Measurements from ENCODE around the gene TSPEAR. TPM values are rescaled to one million over a fixed set of nuclear protein-coding genes. Genes with fewer than 3 reads are reported as not detected.

Gene TSPEAR
- total and polyA plus RNA-seq, 2 donors (not counting 1 experiment from before 2014, with no cell fraction given): not detected

- Histone ChIP-seq H3K4me3 (ENCODE audit: control extremely low read depth in 1 of 5, extremely low read depth in 1 of 5, insufficient read depth in 1 of 5, low read depth in 2 of 5, low read length in 4 of 5) (no peak overlapping the region), H3K27ac (ENCODE audit: low read length in 2 of 2) (no peak overlapping the region), H4K20me1 (ENCODE audit: control insufficient read depth, insufficient read depth, low read length, poor library complexity, severe bottlenecking) (no peaks in the 10 kb centered on the region), H3K9ac (ENCODE audit: low read length) (no peak overlapping the region), H3K4me1 (ENCODE audit: control insufficient read depth in 2 of 2, insufficient read depth in 2 of 2, low read length in 2 of 2) (peaks cover 0 to 3% of the 10 kb centered on the region in 2 donors), H3K4me2 (replicated peaks; ENCODE audit: low read depth, low read length, poor library complexity, severe bottlenecking) (no peak overlapping the region), H3K27me3 (replicated peaks in 1 of 4; ENCODE audit: control extremely low read depth in 1 of 4, control insufficient read depth in 3 of 4, insufficient read depth in 4 of 4, low read length in 3 of 4) (no peaks in the 10 kb centered on the region), H3K36me3 (replicated peaks in 1 of 2; ENCODE audit: control extremely low read depth in 1 of 2, control insufficient read depth in 1 of 2, extremely low read depth in 1 of 2, insufficient read depth in 2 of 2, low read length in 1 of 2) (no peaks in the 10 kb centered on the region), H3K79me2 (ENCODE audit: control insufficient read depth, insufficient read depth, low read length) (no peaks in the 10 kb centered on the region), H2AFZ (ENCODE audit: insufficient read depth, low read depth, low read length, poor library complexity, severe bottlenecking) (no peak overlapping the region), H3K9me3 (ENCODE audit: control extremely low read depth in 1 of 3, control insufficient read depth in 2 of 3, insufficient read depth in 1 of 3, low read length in 2 of 3) (peaks cover 0 to 15% (median 0%) of the 10 kb centered on the region in 3 donors)
- no peaks in the 10 kb centered on the region for H3K4me1 Mint-ChIP-seq
- TF ChIP-seq EZH2 (IDR thresholded peaks at IDR 0.05; ENCODE audit: borderline replicate concordance, insufficient read depth, low read depth, low read length, poor library complexity, severe bottlenecking) (no peak), CTCF (IDR thresholded peaks at IDR 0.05) (no peak)
- peaks cover 3% of the 10 kb centered on the region for H3K9me3 Mint-ChIP-seq (ENCODE audit: insufficient read depth)
- intact Hi-C loops (cut with micrococcal nuclease): no loop called here
- 90% methylated on average over 10 of the region's 13 CpGs for WGBS (ENCODE audit: insufficient coverage)
- no peak overlapping the region for H3K4me3 Mint-ChIP-seq
- no peak overlapping the region for H3K27ac Mint-ChIP-seq
- CTCF ChIA-PET: no interaction called here
- H3K27me3 Mint-ChIP-seq: peaks cover 22% of the 10 kb centered on the region
- no peak for ATAC-seq (ENCODE audit: low read depth)
- no peak for DNase-seq
- POLR2A ChIA-PET: no interaction called here
These were observed 262.7 kb downstream of the TSPEAR start for GRCh38 chr21:44448651-44449131.

Small RNA genes within 50 kb of the gene (small RNA-seq; reads per million reads assigned to genes)
- not detected for gene KRTAP12-6P (ENCODE audit: insufficient read length, low read depth, low replicate concordance)

Other genes with a start within 250 kb of the TSPEAR start
- not detected in 2 replicates for gene KRTAP10-1, start 171.4 kb downstream of the TSPEAR start, total RNA-seq
- gene KRTAP10-1, start 171.4 kb downstream of the TSPEAR start, polyA plus RNA-seq: not detected in 2 replicates
- gene KRTAP10-2, start 160.1 kb downstream of the TSPEAR start, total RNA-seq: not detected in 2 replicates
- gene KRTAP10-2, start 160.1 kb downstream of the TSPEAR start, polyA plus RNA-seq: not detected in 2 replicates
- gene KRTAP10-3, start 152.8 kb downstream of the TSPEAR start, total RNA-seq: not detected in 2 replicates
- 0.19 and 0.40 TPM in 2 replicates for gene KRTAP10-3, start 152.8 kb downstream of the TSPEAR start, polyA plus RNA-seq
- gene KRTAP10-4, start 137.8 kb downstream of the TSPEAR start, total RNA-seq: not detected in 2 replicates
- gene KRTAP10-4, start 137.8 kb downstream of the TSPEAR start, polyA plus RNA-seq: not detected in 2 replicates
- gene KRTAP10-5, start 131.0 kb downstream of the TSPEAR start, total RNA-seq: not detected in 2 replicates
- not detected in 2 replicates for gene KRTAP10-5, start 131.0 kb downstream of the TSPEAR start, polyA plus RNA-seq
- not detected in 2 replicates for gene KRTAP10-6, start 119.1 kb downstream of the TSPEAR start, total RNA-seq
- gene KRTAP10-6, start 119.1 kb downstream of the TSPEAR start, polyA plus RNA-seq: not detected in 2 replicates
- not detected in 2 replicates for gene KRTAP10-7, start 111.0 kb downstream of the TSPEAR start, total RNA-seq
- gene KRTAP10-7, start 111.0 kb downstream of the TSPEAR start, polyA plus RNA-seq: not detected in 2 replicates
- gene KRTAP10-8, start 99.5 kb downstream of the TSPEAR start, total RNA-seq: not detected in 2 replicates
- gene KRTAP10-8, start 99.5 kb downstream of the TSPEAR start, polyA plus RNA-seq: not detected in 2 replicates
- not detected in 2 replicates for gene KRTAP10-9, start 84.5 kb downstream of the TSPEAR start, total RNA-seq
- gene KRTAP10-9, start 84.5 kb downstream of the TSPEAR start, polyA plus RNA-seq: not detected in 2 replicates
- not detected in 2 replicates for gene KRTAP10-10, start 74.2 kb downstream of the TSPEAR start, total RNA-seq
- gene KRTAP10-10, start 74.2 kb downstream of the TSPEAR start, polyA plus RNA-seq: not detected in 2 replicates
- not detected in 2 replicates for gene KRTAP10-11, start 65.2 kb downstream of the TSPEAR start, total RNA-seq
- not detected in 2 replicates for gene KRTAP10-11, start 65.2 kb downstream of the TSPEAR start, polyA plus RNA-seq
- not detected in 2 replicates for gene KRTAP12-4, start 56.9 kb downstream of the TSPEAR start, total RNA-seq
- not detected in 2 replicates for gene KRTAP12-4, start 56.9 kb downstream of the TSPEAR start, polyA plus RNA-seq
- gene KRTAP12-3, start 53.6 kb downstream of the TSPEAR start, total RNA-seq: not detected in 2 replicates
- not detected in 2 replicates for gene KRTAP12-3, start 53.6 kb downstream of the TSPEAR start, polyA plus RNA-seq
- not detected in 2 replicates for gene KRTAP12-2, start 44.6 kb downstream of the TSPEAR start, total RNA-seq
- not detected in 2 replicates for gene KRTAP12-2, start 44.6 kb downstream of the TSPEAR start, polyA plus RNA-seq
- not detected in 2 replicates for gene KRTAP12-1, start 29.4 kb downstream of the TSPEAR start, total RNA-seq
- not detected in 2 replicates for gene KRTAP12-1, start 29.4 kb downstream of the TSPEAR start, polyA plus RNA-seq
- gene KRTAP10-12, start 14.4 kb downstream of the TSPEAR start, total RNA-seq: not detected in 2 replicates
- gene KRTAP10-12, start 14.4 kb downstream of the TSPEAR start, polyA plus RNA-seq: not detected in 2 replicates
- 96.4 and 97.2 TPM in 2 replicates for gene UBE2G2, start 90.2 kb upstream of the TSPEAR start, total RNA-seq
- 109 and 133 TPM in 2 replicates for gene UBE2G2, start 90.2 kb upstream of the TSPEAR start, polyA plus RNA-seq
- gene SUMO3, start 106.5 kb upstream of the TSPEAR start, total RNA-seq: 34.6 and 37.6 TPM in 2 replicates
- 44.8 and 94.9 TPM in 2 replicates for gene SUMO3, start 106.5 kb upstream of the TSPEAR start, polyA plus RNA-seq
- gene PTTG1IP, start 162.1 kb upstream of the TSPEAR start, total RNA-seq: 58.6 and 62.9 TPM in 2 replicates
- gene PTTG1IP, start 162.1 kb upstream of the TSPEAR start, polyA plus RNA-seq: 25.6 and 30.7 TPM in 2 replicates
- gene ITGB2, start 209.3 kb upstream of the TSPEAR start, total RNA-seq: 86.7 and 102 TPM in 2 replicates
- 272 and 368 TPM in 2 replicates for gene ITGB2, start 209.3 kb upstream of the TSPEAR start, polyA plus RNA-seq
- 12.6 and 15.9 TPM in 2 replicates for gene SLX9, start 228.5 kb upstream of the TSPEAR start, total RNA-seq
- 11.4 and 11.7 TPM in 2 replicates for gene SLX9, start 228.5 kb upstream of the TSPEAR start, polyA plus RNA-seq

All from B cell (primary cell).